AG09309 (cell line): ENCODE data around the gene ZNF428.

Experiments
- DNase-seq: peaks from one replicate; pipeline ENCODE4 v3.0.0-alpha.2; 2010; ENCODE audit warnings: low read depth
- H3K4me3 ChIP-seq: 2 replicates; pipeline ENCODE4 v1.5.1; 2011; ENCODE audit warnings: mild to moderate bottlenecking, low read depth, low read length, moderate library complexity; ENCODE audit not compliant: control insufficient read depth
- CTCF ChIP-seq: IDR thresholded peaks from 2 replicates; pipeline ENCODE4 v1.5.1; 2011; ENCODE audit warnings: mild to moderate bottlenecking, low read depth, low read length, inconsistent platforms; ENCODE audit not compliant: insufficient read depth, control insufficient read depth; ENCODE audit errors: missing control alignments

Gene ZNF428

DNA sequence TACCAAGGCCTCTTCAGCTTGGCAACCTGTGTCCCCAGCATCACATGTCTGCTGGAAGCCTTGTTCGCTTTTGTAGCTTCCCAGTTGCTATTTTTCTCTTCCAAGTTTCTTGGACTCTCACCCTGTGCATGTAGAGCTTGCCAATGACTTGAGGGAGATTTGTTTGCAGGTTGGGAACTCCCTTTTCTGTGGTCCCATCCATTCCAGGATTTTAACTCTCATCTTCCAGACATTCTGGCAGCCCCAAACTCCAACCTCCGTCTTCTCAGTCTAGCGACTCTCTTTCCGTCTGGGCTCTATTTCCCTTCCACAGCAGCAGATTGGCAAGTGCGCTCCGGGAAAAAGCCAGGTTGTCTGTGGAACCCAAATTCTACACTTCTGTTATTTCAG lies 41.5 kb upstream of the ZNF428 start:
- no peak overlapping the region for H3K4me3 ChIP-seq
- no peak for DNase-seq
- no peak for TF ChIP-seq CTCF

GRCh38 chr19:43660301-43660970 lies 41.0 kb upstream of the ZNF428 start:
- no peak for DNase-seq

GRCh38 chr19:43658494-43658893 lies 39.1 kb upstream of the ZNF428 start:
- no peak for TF ChIP-seq CTCF
- H3K4me3 ChIP-seq: no peak overlapping the region
- DNase-seq: no peak

More at GRCh38 chr19:43660301-43660970, 41.0 kb upstream of the ZNF428 start:
- no peak for TF ChIP-seq CTCF
- no peak overlapping the region for H3K4me3 ChIP-seq

GRCh38 chr19:43658001-43658400 lies 38.6 kb upstream of the ZNF428 start:
- TF ChIP-seq CTCF: no peak
- DNase-seq: no peak
- H3K4me3 ChIP-seq: no peak overlapping the region

DNA sequence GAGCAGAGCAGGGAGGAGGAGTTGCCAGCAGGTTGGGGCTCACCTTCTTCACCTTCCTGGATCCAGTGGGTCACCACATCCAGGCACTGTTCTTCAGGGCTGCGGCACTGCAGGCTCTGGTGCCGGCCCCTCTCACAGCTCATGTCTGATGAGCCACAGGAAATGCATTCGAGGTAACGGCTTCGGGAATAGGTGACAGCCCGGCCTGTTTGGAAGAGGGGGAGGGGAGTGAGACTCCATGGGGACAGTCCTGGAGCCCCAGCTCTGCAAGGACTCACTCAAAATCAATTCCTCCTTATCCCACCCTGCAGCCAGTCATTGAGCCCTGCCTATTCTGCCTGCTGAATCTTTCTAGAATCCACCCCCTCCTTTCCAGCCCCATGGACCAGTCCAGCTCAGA lies 37.0 kb upstream of the ZNF428 start:
- no peak overlapping the region for H3K4me3 ChIP-seq
- TF ChIP-seq CTCF: no peak
- no peak for DNase-seq

DNA sequence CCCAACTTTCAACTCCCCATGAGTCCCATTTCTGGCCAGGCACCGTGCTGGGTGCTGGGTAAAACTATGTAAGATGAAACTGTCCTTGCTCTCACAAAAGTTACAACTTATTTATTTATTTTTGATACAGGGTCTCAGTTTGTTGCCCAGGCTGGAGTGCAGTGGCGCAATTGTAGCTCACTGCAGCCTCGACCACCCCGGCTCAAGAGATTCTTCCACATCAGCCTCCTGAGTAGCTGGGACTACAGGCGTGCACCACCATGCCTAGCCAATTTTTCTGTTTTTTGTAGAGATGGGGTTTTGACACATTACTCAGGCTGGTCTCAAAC lies 33.1 kb upstream of the ZNF428 start:
- no peak overlapping the region for H3K4me3 ChIP-seq
- no peak for DNase-seq
- TF ChIP-seq CTCF: no peak
